Body of pancreas (tissue), 4 donors: ENCODE results near the gene EIF3B.

Experiments
- POLR2A ChIP-seq, 3 donors: fragments of 450-650 bp; IDR thresholded peaks; one replicate each; pipeline ENCODE4 v1.6.1; 2016; ENCODE audit warnings: antibody characterized with exemption in 3 of 3, mild to moderate bottlenecking in 2 of 3
- TF ChIP-seq, protein P1 (sequence below), 7 experiments: fragments of 450-650 bp in 4 of 7; fragments of 200-600 bp in 3 of 7; sonication (generic) in 3 of 7; IDR thresholded peaks; one replicate each; pipeline ENCODE4 v1.5.1; 2016 to 2019; ENCODE audit warnings: antibody characterized with exemption in 7 of 7

- TF ChIP-seq, protein P1, sequence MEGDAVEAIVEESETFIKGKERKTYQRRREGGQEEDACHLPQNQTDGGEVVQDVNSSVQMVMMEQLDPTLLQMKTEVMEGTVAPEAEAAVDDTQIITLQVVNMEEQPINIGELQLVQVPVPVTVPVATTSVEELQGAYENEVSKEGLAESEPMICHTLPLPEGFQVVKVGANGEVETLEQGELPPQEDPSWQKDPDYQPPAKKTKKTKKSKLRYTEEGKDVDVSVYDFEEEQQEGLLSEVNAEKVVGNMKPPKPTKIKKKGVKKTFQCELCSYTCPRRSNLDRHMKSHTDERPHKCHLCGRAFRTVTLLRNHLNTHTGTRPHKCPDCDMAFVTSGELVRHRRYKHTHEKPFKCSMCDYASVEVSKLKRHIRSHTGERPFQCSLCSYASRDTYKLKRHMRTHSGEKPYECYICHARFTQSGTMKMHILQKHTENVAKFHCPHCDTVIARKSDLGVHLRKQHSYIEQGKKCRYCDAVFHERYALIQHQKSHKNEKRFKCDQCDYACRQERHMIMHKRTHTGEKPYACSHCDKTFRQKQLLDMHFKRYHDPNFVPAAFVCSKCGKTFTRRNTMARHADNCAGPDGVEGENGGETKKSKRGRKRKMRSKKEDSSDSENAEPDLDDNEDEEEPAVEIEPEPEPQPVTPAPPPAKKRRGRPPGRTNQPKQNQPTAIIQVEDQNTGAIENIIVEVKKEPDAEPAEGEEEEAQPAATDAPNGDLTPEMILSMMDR (IDR thresholded peaks at IDR 0.05): no peak
- TF ChIP-seq POLR2A (IDR thresholded peaks at IDR 0.05): no peak
Observed at GRCh38 chr7:2321020-2321419, 33.6 kb upstream of the EIF3B start.
